ENCODE measurements around the gene ANGPTL7. TPM values are rescaled to one million over a fixed set of nuclear protein-coding genes. Genes with fewer than 3 reads are reported as not detected.

Gene ANGPTL7
- total RNA-seq, 2 experiments from 2014 or later = not detected

- Mint-ChIP-seq H3K4me3 (no peak overlapping the region), H3K36me3 (ENCODE audit: low read depth) (peaks cover 58% of the 10 kb centered on the region), H3K4me1 (ENCODE audit: low read depth) (no peaks in the 10 kb centered on the region), H3K27ac (no peak overlapping the region), H3K27me3 (no peaks in the 10 kb centered on the region), H3K9me3 (no peaks in the 10 kb centered on the region)
- H3K4me3 ChIP-seq (ENCODE audit: low read length) = no peak overlapping the region
- DNase-seq = no peak
- H3K27ac ChIP-seq (ENCODE audit: low read depth in 1 of 2, low read length in 2 of 2) = no peak overlapping the region
- no peaks in the 10 kb centered on the region for H3K9me3 ChIP-seq (ENCODE audit: control insufficient read depth in 1 of 2, insufficient read depth in 1 of 2, low read length in 2 of 2)
- TF ChIP-seq CTCF (IDR thresholded peaks at IDR 0.05) = no peak
- ChIA-PET POLR2A (no interaction called here), CTCF (no interaction called here)
- H3K4me1 ChIP-seq (ENCODE audit: insufficient read depth, low read length) = no peaks in the 10 kb centered on the region
- H3K27me3 ChIP-seq (ENCODE audit: control insufficient read depth in 1 of 2, insufficient read depth in 2 of 2, low read length in 2 of 2) = no peaks in the 10 kb centered on the region
- intact Hi-C loops (cut with DNase I, micrococcal nuclease) = no loop called here
- no peak for ATAC-seq (ENCODE audit: poor library complexity)
- peaks cover 14% of the 10 kb centered on the region for H3K36me3 ChIP-seq (ENCODE audit: insufficient read depth, low read length)
These were observed 20.4 kb upstream of the ANGPTL7 start for GRCh38 chr1:11168731-11169130.

- H3K4me3 ChIP-seq (ENCODE audit: low read length) = no peak overlapping the region
- DNase-seq = no peak
- Mint-ChIP-seq H3K27ac (no peak overlapping the region), H3K9me3 (no peaks in the 10 kb centered on the region), H3K4me1 (ENCODE audit: low read depth) (no peaks in the 10 kb centered on the region), H3K27me3 (no peaks in the 10 kb centered on the region), H3K36me3 (ENCODE audit: low read depth) (peaks cover 57% of the 10 kb centered on the region), H3K4me3 (no peak overlapping the region)
- no peaks in the 10 kb centered on the region for H3K9me3 ChIP-seq (ENCODE audit: control insufficient read depth in 1 of 2, insufficient read depth in 1 of 2, low read length in 2 of 2)
- H3K4me1 ChIP-seq (ENCODE audit: insufficient read depth, low read length) = no peaks in the 10 kb centered on the region
- no peaks in the 10 kb centered on the region for H3K27me3 ChIP-seq (ENCODE audit: control insufficient read depth in 1 of 2, insufficient read depth in 2 of 2, low read length in 2 of 2)
- CTCF ChIA-PET = no interaction called here
- intact Hi-C loops (cut with DNase I, micrococcal nuclease) = no loop called here
- no peak for ATAC-seq (ENCODE audit: poor library complexity)
- TF ChIP-seq CTCF (IDR thresholded peaks at IDR 0.05) = no peak
- no peak overlapping the region for H3K27ac ChIP-seq (ENCODE audit: low read depth in 1 of 2, low read length in 2 of 2)
- peaks cover 14% of the 10 kb centered on the region for H3K36me3 ChIP-seq (ENCODE audit: insufficient read depth, low read length)
- POLR2A ChIA-PET = interaction anchor here (0.6 kb wide), 1 partner anchor 191 kb away, joined by 3 read pairs; no protein-coding TSS in a partner anchor
These were observed 20.0 kb upstream of the ANGPTL7 start for GRCh38 chr1:11169202-11169601.

GRCh38 chr1:11170102-11170501 is 19.1 kb upstream of the ANGPTL7 start:
- Mint-ChIP-seq H3K9me3 (no peaks in the 10 kb centered on the region), H3K36me3 (ENCODE audit: low read depth) (peaks cover 56% of the 10 kb centered on the region), H3K27me3 (no peaks in the 10 kb centered on the region), H3K4me3 (no peak overlapping the region), H3K27ac (no peak overlapping the region), H3K4me1 (ENCODE audit: low read depth) (no peaks in the 10 kb centered on the region)
- ChIA-PET POLR2A (no interaction called here), CTCF (no interaction called here)
- ATAC-seq (ENCODE audit: poor library complexity) (no peak), DNase-seq (no peak)
- Histone ChIP-seq H3K27me3 (ENCODE audit: control insufficient read depth in 1 of 2, insufficient read depth in 2 of 2, low read length in 2 of 2) (no peaks in the 10 kb centered on the region), H3K36me3 (ENCODE audit: insufficient read depth, low read length) (peaks cover 19% of the 10 kb centered on the region), H3K9me3 (ENCODE audit: control insufficient read depth in 1 of 2, insufficient read depth in 1 of 2, low read length in 2 of 2) (no peaks in the 10 kb centered on the region), H3K4me1 (ENCODE audit: insufficient read depth, low read length) (no peaks in the 10 kb centered on the region), H3K4me3 (ENCODE audit: low read length) (no peak overlapping the region), H3K27ac (ENCODE audit: low read depth in 1 of 2, low read length in 2 of 2) (no peak overlapping the region)
- TF ChIP-seq CTCF (IDR thresholded peaks at IDR 0.05) = no peak
- intact Hi-C loops (cut with DNase I, micrococcal nuclease) = no loop called here

Data from CD4-positive, alpha-beta T cell (primary cell).